GM19023 (cell line): ENCODE measurements around the gene SOX18.

ENCODE experiments used
- ATAC-seq: cut with Tn5 transposase; IDR thresholded peaks from one replicate; pipeline ENCODE4 v1.9.1; 2021; ENCODE audit warnings: mild to moderate bottlenecking, moderate library complexity; ENCODE audit not compliant: unreplicated experiment

The SOX18 gene

GRCh38 chr20:64069209-64069613, 19.8 kb upstream of the SOX18 start:
- no peak for ATAC-seq

DNA sequence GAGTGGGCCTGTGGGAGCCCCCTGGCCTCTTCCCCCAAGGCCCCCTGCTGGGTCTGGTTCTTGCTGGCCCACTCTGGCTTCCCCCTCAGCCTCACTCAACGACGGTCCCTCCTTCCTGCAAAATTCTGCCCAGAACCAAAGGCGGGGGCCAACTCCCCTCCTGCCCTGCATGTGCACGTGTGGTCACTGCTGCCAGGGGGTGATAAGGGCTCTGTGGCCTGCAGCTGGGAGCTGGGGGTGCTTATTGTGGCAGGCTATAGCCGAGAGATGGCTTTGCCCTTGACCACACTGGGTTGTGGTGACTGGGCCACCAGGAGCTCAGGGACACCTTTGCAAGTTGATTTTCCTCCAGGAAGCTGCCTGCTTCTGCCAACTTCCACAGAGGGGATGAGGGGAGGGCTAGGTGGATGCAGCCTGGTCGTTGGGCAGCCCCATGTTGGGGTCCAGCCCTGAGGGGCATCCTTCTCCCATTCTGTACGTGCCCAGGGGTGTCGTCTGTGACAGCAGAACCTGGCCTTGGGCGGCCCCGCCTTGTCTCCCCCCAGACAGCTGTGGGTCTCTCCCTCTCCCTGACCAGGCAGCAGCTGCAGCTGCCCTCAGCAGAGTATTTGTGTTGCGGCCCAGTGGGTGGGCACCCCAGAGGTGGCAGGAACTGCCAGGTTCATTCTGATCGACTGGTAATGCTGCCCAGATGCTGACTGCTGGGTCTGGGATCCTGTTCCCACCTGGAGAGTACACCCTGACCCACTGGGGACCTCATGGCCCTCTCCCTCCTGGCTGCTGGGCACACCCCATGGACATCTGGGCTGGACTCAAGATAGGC, 19.2 kb upstream of the SOX18 start:
- ATAC-seq, result no peak

- ATAC-seq, result no peak
Measured at GRCh38 chr20:64067733-64068307, 18.4 kb upstream of the SOX18 start.

DNA sequence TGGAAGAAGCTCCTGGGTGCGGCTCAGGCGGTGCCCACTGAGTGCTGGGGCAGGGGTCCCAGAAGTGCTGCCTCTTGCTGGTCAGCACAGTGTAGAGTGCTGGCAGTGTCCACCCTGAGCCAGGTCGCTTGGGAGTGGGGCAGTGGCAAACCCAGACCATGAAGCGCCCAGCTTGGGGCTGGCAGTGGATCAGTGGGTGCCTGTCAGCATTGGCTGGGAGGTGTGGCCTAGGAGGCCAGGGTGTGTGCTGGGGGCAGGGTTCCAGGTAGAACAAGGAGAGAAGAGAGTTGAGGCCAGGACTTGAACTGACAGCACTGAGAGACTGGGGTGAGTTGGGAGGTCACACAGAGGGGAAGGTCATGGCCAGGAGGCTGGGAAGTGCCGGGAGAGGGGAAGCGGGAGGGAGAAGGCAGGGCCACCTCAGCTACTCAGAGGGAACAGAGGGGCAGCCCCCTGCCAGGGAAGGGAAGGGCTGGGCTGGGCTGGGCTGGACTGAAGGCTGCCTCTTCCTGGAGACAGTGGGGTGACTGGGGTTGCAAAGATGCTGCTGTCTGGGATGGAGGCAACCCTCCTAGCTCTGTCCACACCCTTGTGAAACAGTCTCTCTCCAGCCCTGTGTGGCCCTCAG, 17.7 kb upstream of the SOX18 start:
- ATAC-seq, result no peak

- no peak for ATAC-seq
Measured at GRCh38 chr20:64065974-64066343, 16.5 kb upstream of the SOX18 start.

DNA sequence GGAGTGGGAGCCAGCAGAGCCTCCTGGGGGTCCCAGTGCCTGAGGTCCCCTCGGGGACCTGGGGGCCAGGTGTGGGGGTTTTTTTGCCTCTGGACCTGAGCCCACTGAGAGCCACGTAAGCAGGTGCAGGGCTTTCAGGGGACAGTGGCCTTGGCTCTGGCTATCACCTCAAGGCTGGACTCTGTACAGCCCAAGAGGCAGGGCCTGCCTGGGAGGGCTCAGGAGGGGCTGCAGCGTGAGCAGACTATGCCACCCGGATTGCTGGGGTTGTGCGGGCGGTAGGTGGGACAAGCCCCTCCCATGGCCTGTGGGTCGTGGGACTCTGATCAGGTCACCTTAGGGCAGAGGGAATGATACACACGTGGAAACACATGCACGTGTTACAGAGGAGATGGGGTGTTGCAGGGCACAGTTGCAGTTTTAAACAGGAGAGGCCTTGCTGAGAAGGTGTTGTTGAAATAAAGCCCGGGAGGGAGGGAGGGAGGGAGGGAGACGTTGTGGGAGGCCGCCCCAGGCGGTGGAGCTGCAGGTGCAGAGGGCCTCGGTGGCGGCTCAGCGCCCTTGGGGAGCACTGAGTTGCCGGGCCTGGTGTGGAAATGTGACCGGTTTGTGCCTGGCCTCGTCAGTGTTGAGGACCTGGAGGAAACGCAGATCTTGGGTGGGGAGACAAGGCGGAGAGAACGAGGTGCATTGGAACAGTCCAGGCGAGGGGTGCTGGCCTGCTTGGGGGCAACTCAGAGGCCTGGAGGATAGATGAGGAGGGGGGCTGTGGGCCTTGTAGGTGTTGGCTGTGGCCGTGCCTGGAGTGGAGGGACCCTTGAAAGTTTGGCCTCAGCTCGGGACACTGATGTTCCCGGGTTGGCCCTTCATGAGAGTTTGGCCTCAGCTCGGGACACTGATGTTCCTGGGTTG, 15.9 kb upstream of the SOX18 start:
- ATAC-seq, result no peak

- no peak for ATAC-seq
Measured at GRCh38 chr20:64064145-64064698, 14.8 kb upstream of the SOX18 start.

GRCh38 chr20:64063389-64064144, 14.1 kb upstream of the SOX18 start:
- no peak for ATAC-seq

GRCh38 chr20:64062596-64063388, 13.4 kb upstream of the SOX18 start, which contains the start of gene TCEA2:
TSS of gene TCEA2 (plus strand) at chr20:64063198. CDS start at chr20:64063313, 115 bp downstream.
- ATAC-seq, result peak; percentile 80

DNA sequence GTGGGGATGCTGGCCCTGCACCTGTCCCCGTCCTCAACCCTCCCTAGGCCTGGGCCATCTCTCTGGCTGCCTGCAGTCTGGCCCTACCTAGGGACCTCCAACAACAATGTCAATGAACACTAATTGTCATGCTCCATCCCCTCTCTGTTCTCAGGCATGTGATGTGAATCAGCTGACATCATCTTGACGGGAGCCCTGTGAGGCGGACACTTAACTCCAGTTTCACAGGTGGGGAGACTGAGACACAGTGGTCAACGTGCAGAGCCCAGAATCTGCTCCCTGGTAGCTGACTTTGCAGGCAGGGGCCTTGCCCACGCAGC, 12.8 kb upstream of the SOX18 start:
- ATAC-seq, result no peak

DNA sequence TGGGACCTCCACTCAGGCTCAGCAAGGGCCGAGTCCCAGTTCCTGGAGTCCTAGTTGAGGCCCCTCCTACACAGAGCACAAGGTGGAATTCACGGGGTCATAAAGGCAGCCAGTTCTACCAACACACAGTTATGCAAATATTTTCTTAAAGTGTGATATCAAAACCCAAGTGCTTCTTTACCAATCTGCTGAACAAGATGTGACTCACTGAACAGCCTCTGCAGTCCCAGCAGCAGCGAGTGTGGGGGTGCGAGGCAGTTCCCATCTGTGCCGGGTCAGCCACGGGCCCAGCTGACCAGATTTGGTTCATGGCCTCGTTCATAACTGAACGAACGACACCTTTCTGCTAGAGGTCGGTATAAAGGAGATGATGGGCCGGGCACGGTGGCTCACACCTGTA, 9.1 kb upstream of the SOX18 start:
- ATAC-seq, result no peak

DNA sequence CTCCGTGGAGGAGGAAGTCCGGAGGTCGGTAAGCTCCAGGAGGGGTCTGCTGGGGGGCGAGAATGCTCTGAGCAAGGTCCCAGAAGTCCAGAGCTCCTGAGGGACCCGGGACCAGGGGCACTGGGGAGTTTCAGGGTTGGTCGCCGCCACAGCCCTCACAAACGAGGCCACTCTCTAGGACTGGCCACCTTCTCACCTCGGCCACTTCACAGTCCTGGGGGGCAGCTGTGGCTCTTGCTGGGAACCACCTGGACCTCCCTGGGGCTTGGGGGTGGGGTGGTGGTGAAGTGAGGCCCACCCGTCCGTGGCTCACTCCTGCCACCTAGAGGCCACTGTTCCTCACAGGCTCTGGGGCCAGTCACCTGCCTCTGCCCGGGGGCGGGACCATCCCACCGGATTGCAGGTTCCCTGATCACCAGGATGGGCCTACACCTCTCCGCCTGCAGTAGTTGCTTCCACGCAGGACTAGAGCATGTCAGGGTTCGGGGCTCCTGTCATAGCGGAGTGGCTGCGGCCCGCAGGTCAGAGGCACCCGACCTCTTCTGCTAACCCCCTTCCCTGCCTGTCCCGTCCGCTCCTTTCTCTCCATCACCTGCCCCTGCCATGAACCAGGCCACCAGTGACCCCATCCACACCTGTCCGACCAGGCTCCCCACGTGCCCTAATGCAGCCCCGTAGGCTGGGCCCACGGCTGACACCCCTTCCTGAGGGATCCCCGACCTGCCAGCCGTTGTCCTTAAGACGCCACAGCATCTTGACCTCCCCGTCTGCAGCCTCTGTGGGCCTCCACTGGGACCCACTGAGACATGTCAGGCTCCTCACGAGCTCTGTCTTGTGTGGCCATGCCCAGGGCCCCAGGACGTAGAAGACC, 8.4 kb upstream of the SOX18 start:
- peak; percentile 62 for ATAC-seq

- ATAC-seq, result peak; percentile 23
Measured at GRCh38 chr20:64056889-64057627, 7.6 kb upstream of the SOX18 start.

GRCh38 chr20:64056639-64056888, 7.1 kb upstream of the SOX18 start:
- ATAC-seq, result no peak

DNA sequence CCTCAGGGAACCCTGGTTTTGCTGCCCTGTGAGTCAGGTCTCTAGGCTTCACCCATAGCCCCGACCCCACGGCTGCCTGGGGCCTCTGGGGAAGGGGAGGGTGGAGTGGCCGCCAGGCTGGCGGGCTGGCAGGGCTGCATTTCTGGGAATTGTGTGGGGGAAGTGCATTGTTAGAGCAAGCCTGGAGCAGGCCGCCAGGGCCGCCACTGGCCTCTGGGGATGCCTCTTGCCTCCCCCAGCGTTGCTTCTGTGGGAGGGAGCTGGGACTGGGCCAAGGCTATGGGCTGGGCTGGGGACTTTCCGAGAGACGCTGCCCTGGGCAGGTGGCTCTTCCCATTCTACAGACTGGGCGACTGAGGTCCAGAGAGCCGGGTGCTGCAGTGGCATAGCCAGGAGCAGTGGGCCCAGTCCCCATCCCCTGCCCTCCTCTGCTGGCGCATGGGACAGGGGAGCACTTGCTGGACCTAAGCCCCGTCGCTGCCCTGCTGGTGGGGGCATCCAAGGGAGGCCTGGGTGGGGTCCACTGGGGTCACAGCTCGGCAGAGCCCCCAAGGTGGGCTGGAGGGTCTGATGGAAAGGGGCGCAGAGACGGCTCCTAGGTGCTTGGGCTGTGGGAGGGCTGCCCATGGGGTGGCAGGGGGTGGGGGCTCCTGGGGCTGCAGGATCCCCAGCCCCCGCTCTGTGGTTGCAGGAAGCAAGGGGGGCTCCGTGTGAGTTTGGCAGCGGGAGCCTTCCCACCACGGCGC, 6.6 kb upstream of the SOX18 start:
- ATAC-seq, result no peak

DNA sequence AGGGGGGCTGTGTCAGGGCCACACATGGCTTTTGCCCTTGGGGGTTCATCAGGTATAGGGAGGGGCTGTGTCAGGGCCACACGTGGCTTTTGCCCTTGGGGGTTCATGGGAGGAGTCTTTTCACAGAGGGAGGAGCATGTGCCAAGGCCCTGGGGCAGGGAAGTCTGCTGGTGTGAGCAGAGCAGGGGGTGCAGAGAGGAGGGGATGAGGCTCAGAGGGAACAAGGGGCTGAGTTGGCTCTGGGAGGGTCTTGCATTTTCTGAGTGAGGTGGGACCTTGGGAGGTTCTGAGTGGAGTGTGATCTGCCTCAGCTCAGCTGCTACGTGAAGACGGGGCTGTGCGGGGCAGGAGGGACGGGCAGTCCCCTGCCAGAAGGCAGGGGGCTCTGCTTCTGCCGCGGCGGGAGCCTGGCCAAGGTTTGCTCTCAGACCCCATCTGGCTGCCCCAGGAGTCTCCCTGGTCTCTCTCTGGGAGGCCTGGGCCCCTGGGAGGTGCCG, 6.0 kb upstream of the SOX18 start:
- no peak for ATAC-seq
